ENCODE results near the gene ZNF300.
"Not testable (repeated sequence)": the region's sequence is repeated elsewhere in the genome, so short reads cannot be mapped to it uniquely, and the experiment has no call there.

Gene ZNF300

DNA sequence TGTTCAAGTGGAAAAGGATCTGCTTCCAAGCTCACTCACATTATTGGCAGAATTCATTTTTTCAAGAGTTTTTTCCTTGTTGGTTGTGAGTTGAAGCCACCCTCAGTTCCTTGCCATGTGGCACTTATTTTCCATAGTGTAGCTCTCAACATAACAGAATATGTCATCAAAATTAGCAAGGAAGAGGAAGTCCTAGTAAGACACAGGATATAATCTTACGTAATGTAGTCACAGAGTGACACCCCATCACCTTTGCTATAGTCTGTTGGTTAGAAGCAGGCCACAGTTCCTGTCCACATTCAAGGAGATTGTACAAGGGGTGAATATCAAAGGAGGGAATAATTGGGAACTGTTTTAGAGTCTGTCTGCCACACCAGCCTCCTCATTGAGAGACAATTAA lies 42.7 kb downstream of the ZNF300 start:
- no peak overlapping the region for H3K4me3 ChIP-seq (replicated peaks; ENCODE audit: low read depth, low read length)
- TF ChIP-seq, protein P1, sequence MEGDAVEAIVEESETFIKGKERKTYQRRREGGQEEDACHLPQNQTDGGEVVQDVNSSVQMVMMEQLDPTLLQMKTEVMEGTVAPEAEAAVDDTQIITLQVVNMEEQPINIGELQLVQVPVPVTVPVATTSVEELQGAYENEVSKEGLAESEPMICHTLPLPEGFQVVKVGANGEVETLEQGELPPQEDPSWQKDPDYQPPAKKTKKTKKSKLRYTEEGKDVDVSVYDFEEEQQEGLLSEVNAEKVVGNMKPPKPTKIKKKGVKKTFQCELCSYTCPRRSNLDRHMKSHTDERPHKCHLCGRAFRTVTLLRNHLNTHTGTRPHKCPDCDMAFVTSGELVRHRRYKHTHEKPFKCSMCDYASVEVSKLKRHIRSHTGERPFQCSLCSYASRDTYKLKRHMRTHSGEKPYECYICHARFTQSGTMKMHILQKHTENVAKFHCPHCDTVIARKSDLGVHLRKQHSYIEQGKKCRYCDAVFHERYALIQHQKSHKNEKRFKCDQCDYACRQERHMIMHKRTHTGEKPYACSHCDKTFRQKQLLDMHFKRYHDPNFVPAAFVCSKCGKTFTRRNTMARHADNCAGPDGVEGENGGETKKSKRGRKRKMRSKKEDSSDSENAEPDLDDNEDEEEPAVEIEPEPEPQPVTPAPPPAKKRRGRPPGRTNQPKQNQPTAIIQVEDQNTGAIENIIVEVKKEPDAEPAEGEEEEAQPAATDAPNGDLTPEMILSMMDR (IDR thresholded peaks at IDR 0.05; ENCODE audit: low read depth, low read length, missing control alignments): no peak
- no peak for DNase-seq (ENCODE audit: extremely low read depth, low read depth)

- no peak for DNase-seq (ENCODE audit: extremely low read depth, low read depth)
- TF ChIP-seq, protein P1 (IDR thresholded peaks at IDR 0.05; ENCODE audit: low read depth, low read length, missing control alignments): no peak
- no peak overlapping the region for H3K4me3 ChIP-seq (replicated peaks; ENCODE audit: low read depth, low read length)
These were observed 44.4 kb downstream of the ZNF300 start for GRCh38 chr5:150860246-150860821.

DNA sequence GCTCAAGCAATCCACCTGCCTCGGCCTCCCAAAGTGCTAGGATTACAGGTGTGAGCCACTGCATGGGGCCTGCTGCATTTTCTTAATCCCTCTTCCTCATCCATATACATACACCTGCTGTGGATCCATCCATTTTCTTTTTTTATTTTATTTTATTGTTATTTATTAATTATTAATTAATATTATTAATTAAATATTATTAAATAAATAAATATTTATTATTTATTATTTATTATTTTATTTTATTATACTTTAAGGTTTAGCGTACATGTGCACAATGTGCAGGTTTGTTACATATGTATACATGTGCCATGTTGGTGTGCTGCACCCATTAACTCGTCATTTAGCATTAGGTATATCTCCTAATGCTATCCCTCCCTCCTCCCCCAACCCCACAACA lies 48.1 kb downstream of the ZNF300 start:
- not testable (repeated sequence) for DNase-seq (ENCODE audit: extremely low read depth, low read depth)

DNA sequence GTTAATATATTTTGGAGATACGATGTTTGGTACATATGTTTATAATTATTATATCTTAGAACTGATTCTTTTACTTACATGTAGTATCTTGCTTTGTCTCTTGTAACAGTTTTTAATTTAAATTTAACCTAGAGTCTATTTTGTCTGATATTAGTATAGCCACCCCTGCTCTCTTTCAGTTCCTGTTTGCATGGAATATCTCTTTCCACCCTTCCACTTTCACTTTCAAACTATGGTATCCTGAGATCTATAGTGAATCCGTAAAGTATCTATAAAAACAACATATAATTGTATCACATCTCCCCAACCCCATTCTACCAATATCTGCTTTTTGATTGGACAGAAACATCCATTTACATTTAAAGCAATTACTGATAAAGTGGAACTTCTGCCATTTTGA lies 51.2 kb downstream of the ZNF300 start:
- TF ChIP-seq, protein P1 (IDR thresholded peaks at IDR 0.05; ENCODE audit: low read depth, low read length, missing control alignments): no peak
- no peak overlapping the region for H3K4me3 ChIP-seq (replicated peaks; ENCODE audit: low read depth, low read length)
- DNase-seq (ENCODE audit: extremely low read depth, low read depth): no peak

More for the DNA sequence above, 48.1 kb downstream of the ZNF300 start:
- H3K4me3 ChIP-seq (replicated peaks; ENCODE audit: low read depth, low read length): not testable (repeated sequence)

- DNase-seq (ENCODE audit: extremely low read depth, low read depth): no peak
- TF ChIP-seq, protein P1 (IDR thresholded peaks at IDR 0.05; ENCODE audit: low read depth, low read length, missing control alignments): no peak
- H3K4me3 ChIP-seq (replicated peaks; ENCODE audit: low read depth, low read length): no peak overlapping the region
These were observed 53.7 kb downstream of the ZNF300 start for GRCh38 chr5:150851039-150851438.

- TF ChIP-seq, protein P1 (IDR thresholded peaks at IDR 0.05; ENCODE audit: low read depth, low read length, missing control alignments): no peak
- no peak overlapping the region for H3K4me3 ChIP-seq (replicated peaks; ENCODE audit: low read depth, low read length)
- no peak for DNase-seq (ENCODE audit: extremely low read depth, low read depth)
These were observed 56.5 kb downstream of the ZNF300 start for GRCh38 chr5:150848271-150848670.

DNA sequence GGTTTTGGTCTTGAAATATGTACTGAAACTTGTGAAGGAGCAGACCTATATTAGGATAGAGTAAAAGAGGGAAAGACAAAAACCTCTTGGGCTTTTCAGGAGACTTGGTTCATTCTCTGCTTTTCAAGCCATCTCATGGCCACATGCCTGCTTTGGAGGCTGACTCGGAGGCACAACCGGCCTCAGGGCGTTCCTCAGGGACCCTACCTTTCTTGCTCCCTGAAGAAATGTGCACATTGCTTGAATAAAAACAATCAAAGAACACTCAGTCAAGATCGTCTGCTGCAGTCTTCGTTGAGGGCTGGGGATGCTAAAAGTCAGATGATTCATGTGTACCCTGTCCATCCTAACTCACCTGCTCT lies 57.5 kb downstream of the ZNF300 start:
- TF ChIP-seq, protein P1 (IDR thresholded peaks at IDR 0.05; ENCODE audit: low read depth, low read length, missing control alignments): no peak

More for the DNA sequence above, 57.5 kb downstream of the ZNF300 start:
- no peak for DNase-seq (ENCODE audit: extremely low read depth, low read depth)
- H3K4me3 ChIP-seq (replicated peaks; ENCODE audit: low read depth, low read length): no peak overlapping the region
